Uterus (tissue), 4 donors: ENCODE results near the gene SIGLEC7. TPM values are rescaled to one million over a fixed set of nuclear protein-coding genes. Genes with fewer than 3 reads are reported as not detected.

Experiments
- DNase-seq, 2 donors: peaks; one replicate each; pipeline ENCODE4 v3.0.0-alpha.2; 2019 to 2020
- H3K27ac ChIP-seq, 2 donors: fragments of 200-600 bp; sonication (generic); 1 replicate in 1 of 2; 2 replicates in 1 of 2; pipeline ENCODE4 v1.5.1; 2016 to 2018
- H3K27me3 ChIP-seq, 2 donors: fragments of 200-600 bp; sonication (generic); one replicate each; pipeline ENCODE4 v1.5.1; 2018 to 2019; ENCODE audit warnings: control low read depth in 1 of 2
- H3K36me3 ChIP-seq, 2 donors: fragments of 200-600 bp; sonication (generic); one replicate each; pipeline ENCODE4 v1.5.1; 2019; ENCODE audit warnings: control low read depth in 1 of 2
- H3K4me1 ChIP-seq, 2 donors: fragments of 200-600 bp; sonication (generic); one replicate each; pipeline ENCODE4 v1.5.1; 2018 to 2019; ENCODE audit warnings: control low read depth in 1 of 2
- H3K4me3 ChIP-seq, 2 donors: fragments of 200-600 bp; sonication (generic); 1 replicate in 1 of 2; 2 replicates in 1 of 2; pipeline ENCODE4 v1.5.1; 2018 to 2019; ENCODE audit warnings: mild to moderate bottlenecking in 1 of 2
- H3K9me3 ChIP-seq, 2 donors: fragments of 200-600 bp; sonication (generic); one replicate each; pipeline ENCODE4 v1.5.1; 2019; ENCODE audit warnings: control low read depth in 1 of 2
- POLR2A ChIP-seq, 2 donors: fragments of 450-650 bp; IDR thresholded peaks; one replicate each; pipeline ENCODE4 v1.6.1; 2016; ENCODE audit warnings: antibody characterized with exemption in 2 of 2, mild to moderate bottlenecking in 1 of 2, moderate library complexity in 1 of 2
- intact Hi-C: fragments of 100-400 bp; cut with DNase I; formaldehyde crosslinking; loops from one replicate; pipeline ENCODE4 v1.15.1; 2023; ENCODE audit warnings: low total_unique reads
- total RNA-seq, 4 donors: library from RNA; depleted of rRNA in 3 of 4; stranded (reverse); fragments of >200 nt in 3 of 4; gene quantifications; one replicate each; pipeline versions ENCODE4 v1.1.0 to v1.2.4, GENCODE V29; 2014 to 2023
- TF ChIP-seq, protein P1 (sequence below), 4 experiments: fragments of 200-600 bp in 2 of 4; fragments of 450-650 bp in 2 of 4; sonication (generic) in 2 of 4; IDR thresholded peaks; one replicate each; pipeline ENCODE4 v1.5.1; 2016 to 2019; ENCODE audit warnings: antibody characterized with exemption in 4 of 4, mild to moderate bottlenecking in 2 of 4, moderate library complexity in 1 of 4
- donor health status: DM: yes; HTN: yes; CAD: no.

SIGLEC7 gene
- total RNA-seq, 4 donors from 2014 or later = 0.14 to 0.59 TPM; not detected in 2

DNA sequence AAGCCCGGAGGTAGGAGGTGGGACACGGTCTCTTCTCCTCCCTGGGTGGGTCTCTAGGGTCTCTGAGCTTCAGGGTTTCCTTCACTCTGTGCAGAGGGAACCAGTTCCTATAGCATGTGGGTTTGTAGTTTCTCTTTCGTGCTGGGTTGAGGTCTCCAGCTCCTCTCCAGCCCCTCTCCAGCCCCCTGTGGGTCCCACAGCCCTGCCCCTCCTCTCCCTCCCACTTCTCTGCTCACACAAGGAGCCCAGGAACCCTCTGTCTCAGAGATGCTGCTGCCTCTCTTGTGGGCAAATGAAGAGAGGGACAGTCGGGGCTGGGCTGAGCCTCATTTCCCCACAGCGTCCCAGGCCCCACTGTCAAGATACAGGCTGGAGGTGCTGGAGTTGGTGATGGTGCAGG is 1.4 kb downstream of the SIGLEC7 start:
- Histone ChIP-seq H3K27ac (no peak overlapping the region), H3K27me3 (no peaks in the 10 kb centered on the region), H3K4me3 (no peak overlapping the region), H3K36me3 (no peaks in the 10 kb centered on the region), H3K4me1 (no peaks in the 10 kb centered on the region), H3K9me3 (no peaks in the 10 kb centered on the region)
- no peak for DNase-seq
- TF ChIP-seq POLR2A (IDR thresholded peaks at IDR 0.05) = no peak
- TF ChIP-seq, protein P1, sequence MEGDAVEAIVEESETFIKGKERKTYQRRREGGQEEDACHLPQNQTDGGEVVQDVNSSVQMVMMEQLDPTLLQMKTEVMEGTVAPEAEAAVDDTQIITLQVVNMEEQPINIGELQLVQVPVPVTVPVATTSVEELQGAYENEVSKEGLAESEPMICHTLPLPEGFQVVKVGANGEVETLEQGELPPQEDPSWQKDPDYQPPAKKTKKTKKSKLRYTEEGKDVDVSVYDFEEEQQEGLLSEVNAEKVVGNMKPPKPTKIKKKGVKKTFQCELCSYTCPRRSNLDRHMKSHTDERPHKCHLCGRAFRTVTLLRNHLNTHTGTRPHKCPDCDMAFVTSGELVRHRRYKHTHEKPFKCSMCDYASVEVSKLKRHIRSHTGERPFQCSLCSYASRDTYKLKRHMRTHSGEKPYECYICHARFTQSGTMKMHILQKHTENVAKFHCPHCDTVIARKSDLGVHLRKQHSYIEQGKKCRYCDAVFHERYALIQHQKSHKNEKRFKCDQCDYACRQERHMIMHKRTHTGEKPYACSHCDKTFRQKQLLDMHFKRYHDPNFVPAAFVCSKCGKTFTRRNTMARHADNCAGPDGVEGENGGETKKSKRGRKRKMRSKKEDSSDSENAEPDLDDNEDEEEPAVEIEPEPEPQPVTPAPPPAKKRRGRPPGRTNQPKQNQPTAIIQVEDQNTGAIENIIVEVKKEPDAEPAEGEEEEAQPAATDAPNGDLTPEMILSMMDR (IDR thresholded peaks at IDR 0.05) = no peak
- intact Hi-C loops = no loop called here

DNA sequence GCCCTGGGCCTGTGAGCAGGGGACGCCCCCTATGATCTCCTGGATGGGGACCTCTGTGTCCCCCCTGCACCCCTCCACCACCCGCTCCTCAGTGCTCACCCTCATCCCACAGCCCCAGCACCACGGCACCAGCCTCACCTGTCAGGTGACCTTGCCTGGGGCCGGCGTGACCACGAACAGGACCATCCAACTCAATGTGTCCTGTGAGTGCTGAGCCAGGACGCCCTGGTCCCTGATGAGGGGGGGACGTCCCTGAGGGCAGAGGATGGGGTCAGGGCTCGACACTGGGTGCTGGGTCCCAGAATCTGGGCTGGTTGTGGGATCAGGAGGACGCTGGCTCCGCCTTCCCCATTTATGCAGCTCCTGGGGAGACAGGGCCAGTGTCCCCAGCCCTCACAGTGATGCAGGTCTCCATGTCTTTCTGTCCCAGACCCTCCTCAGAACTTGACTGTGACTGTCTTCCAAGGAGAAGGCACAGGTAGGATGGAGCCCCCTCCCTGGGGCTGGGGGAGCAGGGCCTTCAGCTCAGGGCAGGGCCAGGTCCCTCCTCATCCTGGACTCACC is 2.5 kb downstream of the SIGLEC7 start:
- no peaks in the 10 kb centered on the region for H3K4me1 ChIP-seq
- intact Hi-C loops = no loop called here
- no peak overlapping the region for H3K27ac ChIP-seq
- no peak for DNase-seq
- no peaks in the 10 kb centered on the region for H3K9me3 ChIP-seq
- no peaks in the 10 kb centered on the region for H3K36me3 ChIP-seq
- no peak overlapping the region for H3K4me3 ChIP-seq
- no peaks in the 10 kb centered on the region for H3K27me3 ChIP-seq
- TF ChIP-seq, protein P1 (IDR thresholded peaks at IDR 0.05) = no peak
- TF ChIP-seq POLR2A (IDR thresholded peaks at IDR 0.05) = no peak

DNA sequence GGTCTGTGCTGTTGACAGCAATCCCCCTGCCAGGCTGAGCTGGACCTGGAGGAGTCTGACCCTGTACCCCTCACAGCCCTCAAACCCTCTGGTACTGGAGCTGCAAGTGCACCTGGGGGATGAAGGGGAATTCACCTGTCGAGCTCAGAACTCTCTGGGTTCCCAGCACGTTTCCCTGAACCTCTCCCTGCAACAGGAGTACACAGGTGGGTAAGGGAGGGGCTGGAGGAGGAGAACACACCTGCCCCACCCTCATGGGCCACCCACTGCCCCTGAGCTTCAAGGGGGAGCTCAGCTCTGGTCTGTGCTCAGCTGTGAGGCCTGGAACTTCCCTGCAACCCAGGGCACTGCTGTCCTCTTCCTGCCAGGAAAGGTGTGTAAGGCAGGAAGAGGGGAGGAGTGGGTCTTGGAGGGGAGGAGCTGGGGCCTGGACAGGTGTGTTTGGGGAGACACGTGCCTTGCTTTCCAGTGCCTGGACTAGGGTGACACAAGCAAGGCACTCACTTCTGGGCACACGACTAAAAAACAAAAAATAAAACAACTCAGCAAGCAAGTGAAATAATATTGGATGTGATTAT is 3.9 kb downstream of the SIGLEC7 start:
- no peak for TF ChIP-seq POLR2A (IDR thresholded peaks at IDR 0.05)
- TF ChIP-seq, protein P1 (IDR thresholded peaks at IDR 0.05) = no peak
- Histone ChIP-seq H3K4me3 (no peak overlapping the region), H3K36me3 (no peaks in the 10 kb centered on the region), H3K4me1 (no peaks in the 10 kb centered on the region), H3K27me3 (no peaks in the 10 kb centered on the region), H3K27ac (no peak overlapping the region), H3K9me3 (no peaks in the 10 kb centered on the region)
- intact Hi-C loops = no loop called here
- DNase-seq = no peak

DNA sequence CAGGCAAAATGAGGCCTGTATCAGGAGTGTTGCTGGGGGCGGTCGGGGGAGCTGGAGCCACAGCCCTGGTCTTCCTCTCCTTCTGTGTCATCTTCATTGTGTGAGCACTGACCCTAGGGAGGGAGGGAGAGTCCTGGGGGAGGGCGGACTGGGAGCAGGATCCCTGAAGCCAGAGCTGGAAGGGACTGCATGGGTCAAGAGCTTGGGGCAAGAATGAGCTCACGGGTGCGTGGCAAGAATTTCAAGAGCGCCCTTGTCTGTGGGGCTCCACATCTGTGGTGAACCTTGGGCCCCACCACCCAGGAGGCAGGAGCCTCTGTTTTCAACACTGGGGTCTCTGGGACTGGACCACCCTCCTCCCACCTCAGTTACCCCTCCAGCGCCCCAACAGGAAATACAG is 4.7 kb downstream of the SIGLEC7 start:
- Histone ChIP-seq H3K36me3 (no peaks in the 10 kb centered on the region), H3K9me3 (no peaks in the 10 kb centered on the region), H3K4me3 (no peak overlapping the region), H3K27me3 (no peaks in the 10 kb centered on the region), H3K27ac (no peak overlapping the region), H3K4me1 (no peaks in the 10 kb centered on the region)
- no peak for TF ChIP-seq POLR2A (IDR thresholded peaks at IDR 0.05)
- TF ChIP-seq, protein P1 (IDR thresholded peaks at IDR 0.05) = no peak
- no peak for DNase-seq
- intact Hi-C loops = no loop called here

DNA sequence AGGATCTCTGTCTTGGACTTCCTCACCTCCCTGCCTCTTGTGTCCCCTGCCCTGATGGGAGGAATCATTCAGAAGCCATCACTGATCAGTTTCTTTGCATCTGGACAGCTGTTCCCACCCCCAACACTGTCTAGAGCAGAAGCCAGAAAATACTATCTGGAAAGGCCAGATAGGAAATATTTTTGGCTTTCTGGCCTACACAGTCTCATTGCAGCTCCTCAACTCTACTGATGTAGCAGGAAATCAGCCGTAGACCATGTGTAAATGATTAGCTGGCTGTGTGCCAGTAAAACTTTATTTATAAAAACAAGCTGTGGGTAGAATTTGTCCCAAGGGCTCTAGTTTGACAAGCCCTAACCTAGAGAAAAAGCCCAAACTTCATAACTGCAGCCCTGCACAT is 5.6 kb downstream of the SIGLEC7 start:
- intact Hi-C loops = no loop called here
- Histone ChIP-seq H3K27me3 (no peaks in the 10 kb centered on the region), H3K4me1 (no peaks in the 10 kb centered on the region), H3K9me3 (no peaks in the 10 kb centered on the region), H3K4me3 (no peak overlapping the region), H3K27ac (no peak overlapping the region), H3K36me3 (no peaks in the 10 kb centered on the region)
- DNase-seq = no peak
- TF ChIP-seq, protein P1 (IDR thresholded peaks at IDR 0.05) = no peak
- no peak for TF ChIP-seq POLR2A (IDR thresholded peaks at IDR 0.05)
